H4 (cell line): Measurements from ENCODE around the gene TCF4. TPM values are rescaled to one million over a fixed set of nuclear protein-coding genes. Genes with fewer than 3 reads are reported as not detected.

ENCODE experiments used
- DNase-seq: peaks from one replicate; pipeline ENCODE4 v3.0.0-alpha.2; 2015; ENCODE audit warnings: low spot score
- total RNA-seq: library from RNA; depleted of rRNA; stranded (reverse); fragments of >200 nt; shearing (Covaris generic); gene quantifications from 2 replicates; pipeline ENCODE4 v1.2.3, GENCODE V29; 2014

The TCF4 gene
- total RNA-seq, 1 experiment from 2014 or later: 30.7 TPM

- no peak for DNase-seq
Observed at GRCh38 chr18:55413474-55413873, 174.5 kb downstream of the TCF4 start.

- DNase-seq: no peak
Observed at GRCh38 chr18:55407774-55408535, 180.0 kb downstream of the TCF4 start.

GRCh38 chr18:55407191-55407590 is 180.8 kb downstream of the TCF4 start:
- DNase-seq: no peak

- DNase-seq: no peak
Observed at GRCh38 chr18:55406451-55406991, 181.5 kb downstream of the TCF4 start.

GRCh38 chr18:55405893-55406406 is 182.0 kb downstream of the TCF4 start:
- peak; percentile 89 for DNase-seq

GRCh38 chr18:55405475-55405874 is 182.5 kb downstream of the TCF4 start:
- DNase-seq: no peak

- DNase-seq: no peak
Observed at GRCh38 chr18:55404832-55405465, 183.0 kb downstream of the TCF4 start.

- no peak for DNase-seq
Observed at GRCh38 chr18:55404136-55404830, 183.7 kb downstream of the TCF4 start.

GRCh38 chr18:55403421-55403949 is 184.5 kb downstream of the TCF4 start:
- DNase-seq: no peak

- DNase-seq: no peak
Observed at GRCh38 chr18:55402731-55403405, 185.1 kb downstream of the TCF4 start.

GRCh38 chr18:55401638-55402191 is 186.3 kb downstream of the TCF4 start:
- peak; percentile 66 for DNase-seq

- DNase-seq: no peak
Observed at GRCh38 chr18:55400590-55401541, 187.1 kb downstream of the TCF4 start.

- no peak for DNase-seq
Observed at GRCh38 chr18:55400081-55400480, 187.9 kb downstream of the TCF4 start.

GRCh38 chr18:55398858-55399257 is 189.1 kb downstream of the TCF4 start:
- no peak for DNase-seq

GRCh38 chr18:55396979-55397378 is 191.0 kb downstream of the TCF4 start:
- DNase-seq: no peak

- no peak for DNase-seq
Observed at GRCh38 chr18:55396267-55396905, 191.6 kb downstream of the TCF4 start.

GRCh38 chr18:55395799-55396198 is 192.2 kb downstream of the TCF4 start:
- DNase-seq: no peak

GRCh38 chr18:55390898-55391297 is 197.1 kb downstream of the TCF4 start:
- no peak for DNase-seq
